IMR-90 (cell line): ENCODE data around the gene CLRN1.

Experiments
- BHLHE40 ChIP-seq: fragments of 150-350 bp; IDR thresholded peaks from 2 replicates; pipeline ENCODE4 v1.6.1; 2016; ENCODE audit warnings: mild to moderate bottlenecking, low read depth, low read length
- CEBPB ChIP-seq: IDR thresholded peaks from 2 replicates; pipeline ENCODE4 v1.6.1; 2012; ENCODE audit warnings: low read depth, low read length, improper control_type of control experiment
- CHD1 ChIP-seq: IDR thresholded peaks from 2 replicates; pipeline ENCODE4 v1.6.1; 2012; ENCODE audit warnings: low read depth, low read length, improper control_type of control experiment
- CTCF ChIP-seq: conservative IDR thresholded peaks from 2 replicates; pipeline ENCODE4 v1.5.1; 2012; ENCODE audit warnings: mild to moderate bottlenecking, low read depth, low read length, improper control_type of control experiment
- ELK1 ChIP-seq: fragments of 150-350 bp; IDR thresholded peaks from 2 replicates; pipeline ENCODE4 v1.6.1; 2016; ENCODE audit warnings: low read depth, mild to moderate bottlenecking, low read length, moderate library complexity, borderline replicate concordance
- FOS ChIP-seq: fragments of 150-350 bp; IDR thresholded peaks from 2 replicates; pipeline ENCODE4 v1.6.1; 2016; ENCODE audit warnings: low read depth, low read length
- MAFK ChIP-seq: IDR thresholded peaks from 2 replicates; pipeline ENCODE4 v1.6.1; 2012; ENCODE audit warnings: low read depth, low read length, improper control_type of control experiment
- MAZ ChIP-seq: IDR thresholded peaks from 2 replicates; pipeline ENCODE4 v1.6.1; 2012; ENCODE audit warnings: low read depth, mild to moderate bottlenecking, low read length, improper control_type of control experiment, moderate library complexity, borderline replicate concordance
- NFE2L2 ChIP-seq: fragments of 150-350 bp; IDR thresholded peaks from 2 replicates; pipeline ENCODE4 v1.6.1; 2016; ENCODE audit warnings: low read depth, mild to moderate bottlenecking, low read length
- POLR2A ChIP-seq: IDR thresholded peaks from 2 replicates; pipeline ENCODE4 v1.6.1; 2012; ENCODE audit warnings: mild to moderate bottlenecking, low read depth, low read length
- RCOR1 ChIP-seq: IDR thresholded peaks from 2 replicates; pipeline ENCODE4 v1.6.1; 2012; ENCODE audit warnings: mild to moderate bottlenecking, low read length, improper control_type of control experiment; ENCODE audit not compliant: insufficient replicate concordance
- RFX5 ChIP-seq: IDR thresholded peaks from 2 replicates; pipeline ENCODE4 v1.8.0; 2012; ENCODE audit warnings: low read depth, mild to moderate bottlenecking, low read length, moderate library complexity
- SMC3 ChIP-seq: fragments of 150-350 bp; IDR thresholded peaks from 2 replicates; pipeline ENCODE4 v1.6.1; 2016; ENCODE audit warnings: low read depth, mild to moderate bottlenecking, antibody characterized with exemption, low read length, moderate library complexity
- USF2 ChIP-seq: fragments of 150-350 bp; IDR thresholded peaks from 2 replicates; pipeline ENCODE4 v1.6.1; 2017; ENCODE audit warnings: mild to moderate bottlenecking, antibody characterized with exemption, low read length, low read depth

GRCh38 chr3:150898046-150898754, 74.3 kb downstream of the CLRN1 start:
- TF ChIP-seq MAZ = no peak
- TF ChIP-seq CTCF = no peak
- no peak for TF ChIP-seq NFE2L2
- no peak for TF ChIP-seq USF2
- no peak for TF ChIP-seq RFX5
- no peak for TF ChIP-seq MAFK
- TF ChIP-seq POLR2A = no peak
- no peak for TF ChIP-seq BHLHE40
- no peak for TF ChIP-seq CHD1
- TF ChIP-seq SMC3 = no peak
- no peak for TF ChIP-seq RCOR1
- no peak for TF ChIP-seq ELK1
- TF ChIP-seq CEBPB = no peak
- no peak for TF ChIP-seq FOS
